Measurements from ENCODE around the gene MLXIP.

The MLXIP gene

GRCh38 chr12:122079532-122080081 lies 1.1 kb downstream of the MLXIP start:
- no peaks in the 10 kb centered on the region for H3K36me3 ChIP-seq (ENCODE audit: insufficient read depth)
- H2AFZ ChIP-seq (ENCODE audit: low read depth) = no peak overlapping the region
- peaks cover 39% of the 10 kb centered on the region for H3K4me1 ChIP-seq (ENCODE audit: low read depth, poor library complexity, severe bottlenecking)
- H3K9ac ChIP-seq = peak overlapping the region; percentile 66; the same call in 1 of the 2 replicates
- no peak overlapping the region for H3K4me3 ChIP-seq (IDR thresholded peaks at IDR 0.05; ENCODE audit: insufficient read depth, low read depth, low read length)
- peak overlapping the region; percentile 94 for H3K4me2 ChIP-seq
- no peak for TF ChIP-seq CTCF (conservative IDR thresholded peaks at IDR 0.05; ENCODE audit: low read depth, low read length)
- no peaks in the 10 kb centered on the region for H4K20me1 ChIP-seq (ENCODE audit: insufficient read depth)
- no peaks in the 10 kb centered on the region for H3K27me3 ChIP-seq (ENCODE audit: insufficient read depth, low read depth)
- H3K27ac ChIP-seq = no peak overlapping the region
- peaks cover 47% of the 10 kb centered on the region; the same call in 1 of the 2 replicates for H3K79me2 ChIP-seq (ENCODE audit: insufficient read depth, low read depth)

- no peak overlapping the region for H3K27ac ChIP-seq
- H4K20me1 ChIP-seq (ENCODE audit: insufficient read depth) = no peaks in the 10 kb centered on the region
Measured at GRCh38 chr12:122080149-122081082, 1.9 kb downstream of the MLXIP start.

GRCh38 chr12:122081083-122081696 lies 2.6 kb downstream of the MLXIP start:
- H4K20me1 ChIP-seq (ENCODE audit: insufficient read depth) = no peaks in the 10 kb centered on the region
- no peak overlapping the region; the same call in 1 of the 2 replicates for H3K9ac ChIP-seq
- no peak for TF ChIP-seq CTCF (conservative IDR thresholded peaks at IDR 0.05; ENCODE audit: low read depth, low read length)
- peaks cover 47% of the 10 kb centered on the region; the same call in 1 of the 2 replicates for H3K79me2 ChIP-seq (ENCODE audit: insufficient read depth, low read depth)
- no peaks in the 10 kb centered on the region for H3K27me3 ChIP-seq (ENCODE audit: insufficient read depth, low read depth)
- H3K36me3 ChIP-seq (ENCODE audit: insufficient read depth) = no peaks in the 10 kb centered on the region
- no peak overlapping the region for H2AFZ ChIP-seq (ENCODE audit: low read depth)
- no peak overlapping the region for H3K4me3 ChIP-seq (IDR thresholded peaks at IDR 0.05; ENCODE audit: insufficient read depth, low read depth, low read length)
- peak overlapping the region; percentile 94 for H3K4me2 ChIP-seq
- H3K27ac ChIP-seq = peak overlapping the region; percentile 35; the same call in 1 of the 2 replicates
- peaks cover 39% of the 10 kb centered on the region for H3K4me1 ChIP-seq (ENCODE audit: low read depth, poor library complexity, severe bottlenecking)

More at GRCh38 chr12:122080149-122081082, 1.9 kb downstream of the MLXIP start:
- no peaks in the 10 kb centered on the region for H3K36me3 ChIP-seq (ENCODE audit: insufficient read depth)
- no peak overlapping the region for H3K4me3 ChIP-seq (IDR thresholded peaks at IDR 0.05; ENCODE audit: insufficient read depth, low read depth, low read length)
- H3K9ac ChIP-seq = peak overlapping the region; percentile 66; the same call in 1 of the 2 replicates
- H3K4me1 ChIP-seq (ENCODE audit: low read depth, poor library complexity, severe bottlenecking) = peaks cover 39% of the 10 kb centered on the region
- peak overlapping the region; percentile 94 for H3K4me2 ChIP-seq
- peaks cover 47% of the 10 kb centered on the region; the same call in 1 of the 2 replicates for H3K79me2 ChIP-seq (ENCODE audit: insufficient read depth, low read depth)
- no peaks in the 10 kb centered on the region for H3K27me3 ChIP-seq (ENCODE audit: insufficient read depth, low read depth)
- no peak for TF ChIP-seq CTCF (conservative IDR thresholded peaks at IDR 0.05; ENCODE audit: low read depth, low read length)
- H2AFZ ChIP-seq (ENCODE audit: low read depth) = no peak overlapping the region

- Histone ChIP-seq H3K9ac (no peak overlapping the region; the same call in 1 of the 2 replicates), H3K36me3 (ENCODE audit: insufficient read depth) (no peaks in the 10 kb centered on the region), H3K27me3 (ENCODE audit: insufficient read depth, low read depth) (no peaks in the 10 kb centered on the region), H3K4me3 (IDR thresholded peaks at IDR 0.05; ENCODE audit: insufficient read depth, low read depth, low read length) (no peak overlapping the region), H3K27ac (peak overlapping the region; percentile 35; the same call in 1 of the 2 replicates), H3K4me2 (peak overlapping the region; percentile 94; the same call in 1 of the 2 replicates), H3K79me2 (ENCODE audit: insufficient read depth, low read depth) (peaks cover 47% of the 10 kb centered on the region; the same call in 1 of the 2 replicates), H4K20me1 (ENCODE audit: insufficient read depth) (no peaks in the 10 kb centered on the region), H2AFZ (ENCODE audit: low read depth) (no peak overlapping the region), H3K4me1 (ENCODE audit: low read depth, poor library complexity, severe bottlenecking) (peaks cover 39% of the 10 kb centered on the region)
- TF ChIP-seq CTCF (conservative IDR thresholded peaks at IDR 0.05; ENCODE audit: low read depth, low read length) = no peak
Measured at GRCh38 chr12:122081697-122082221, 3.2 kb downstream of the MLXIP start.
